CD4-positive, alpha-beta T cell treated with Interferon gamma for 1 hour (primary cell): ENCODE data around the gene ZFP36L1.

ENCODE experiments used
- DNase-seq: peaks from one replicate; pipeline ENCODE4 v3.0.0-alpha.2; 2020

The ZFP36L1 gene

GRCh38 chr14:68815298-68816182 is 22.7 kb upstream of the ZFP36L1 start:
- DNase-seq = peak; percentile 32

GRCh38 chr14:68814539-68815297 is 21.9 kb upstream of the ZFP36L1 start:
- DNase-seq = peak; percentile 72

DNA sequence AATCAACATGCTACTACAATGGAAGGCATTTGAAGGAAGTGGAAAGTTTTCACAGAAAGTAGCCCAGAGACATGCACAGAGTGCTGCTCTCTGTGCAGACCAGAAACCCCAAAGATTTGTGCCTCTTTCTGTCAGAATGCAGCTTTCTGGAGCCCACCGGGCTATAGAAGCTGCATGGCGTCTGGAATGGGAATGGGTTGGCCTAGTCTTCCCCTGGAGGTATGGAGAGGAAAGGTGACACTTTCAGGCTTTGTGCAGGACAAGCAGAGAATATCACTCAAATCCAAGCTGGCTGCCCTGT is 21.3 kb upstream of the ZFP36L1 start:
- no peak for DNase-seq

DNA sequence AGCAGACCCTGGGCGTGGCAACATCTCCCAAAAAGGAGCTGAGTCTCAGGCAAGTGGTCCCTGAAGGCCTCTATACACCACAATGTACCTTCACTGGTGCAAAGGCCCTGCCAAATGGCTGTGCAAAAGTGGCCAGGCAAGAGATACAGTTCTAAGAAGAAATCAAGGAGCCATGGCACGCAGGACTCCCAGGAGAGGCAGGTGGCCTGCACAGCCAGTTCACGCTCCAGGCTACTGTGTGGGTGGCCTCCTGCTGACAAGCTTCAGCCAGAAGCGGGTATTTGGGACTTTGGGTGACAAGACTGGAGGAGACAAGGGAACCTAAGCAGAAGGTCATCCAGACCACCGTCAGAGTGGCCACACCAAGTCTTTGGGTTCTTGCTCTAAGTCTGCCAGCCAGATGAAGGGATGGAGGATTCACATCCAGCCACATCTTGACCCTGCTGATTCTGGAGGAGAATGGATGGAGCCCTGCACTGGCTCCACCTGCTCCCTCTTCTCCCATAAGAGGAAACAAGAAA is 20.5 kb upstream of the ZFP36L1 start:
- no peak for DNase-seq

DNA sequence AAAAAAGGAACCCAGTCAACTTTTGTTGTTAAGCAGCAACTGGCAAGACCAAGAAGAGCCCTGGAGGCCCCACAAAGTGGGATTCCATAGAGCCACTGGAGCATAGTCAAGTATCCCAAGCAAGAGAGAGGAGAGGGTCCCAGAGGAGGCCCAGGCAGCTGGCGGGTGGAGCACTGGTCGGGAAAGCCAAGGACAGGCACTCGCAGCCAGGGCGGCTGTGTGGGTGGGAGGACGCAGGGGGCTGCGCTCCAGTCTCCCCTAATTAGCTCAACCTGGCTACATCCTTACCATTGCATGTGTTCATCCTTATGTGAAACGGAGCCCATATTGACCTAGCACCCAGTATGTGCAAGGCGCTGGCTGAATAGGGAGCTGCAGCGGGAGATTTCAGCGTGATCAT is 18.3 kb upstream of the ZFP36L1 start:
- no peak for DNase-seq

- no peak for DNase-seq
Observed at GRCh38 chr14:68810173-68811153, 17.6 kb upstream of the ZFP36L1 start.

DNA sequence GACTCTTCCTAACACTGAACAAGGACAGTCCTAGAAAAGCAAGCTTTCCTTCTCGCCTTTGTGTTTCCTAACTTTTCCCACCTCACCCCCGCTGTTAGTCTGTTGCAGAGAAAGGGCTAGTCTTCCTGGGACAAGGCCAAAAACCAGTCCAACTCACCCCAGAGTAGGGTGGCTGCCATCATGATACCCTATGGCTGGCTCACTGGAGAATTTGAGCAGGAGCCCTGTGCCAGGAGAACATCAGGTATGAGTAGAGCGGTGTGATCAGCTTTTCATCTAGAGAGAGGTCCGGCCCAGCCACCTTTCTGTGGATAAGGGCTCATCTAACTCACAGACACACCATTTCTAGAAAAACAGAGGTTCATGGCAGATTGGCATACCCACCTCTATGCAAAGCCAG is 16.7 kb upstream of the ZFP36L1 start:
- no peak for DNase-seq

DNA sequence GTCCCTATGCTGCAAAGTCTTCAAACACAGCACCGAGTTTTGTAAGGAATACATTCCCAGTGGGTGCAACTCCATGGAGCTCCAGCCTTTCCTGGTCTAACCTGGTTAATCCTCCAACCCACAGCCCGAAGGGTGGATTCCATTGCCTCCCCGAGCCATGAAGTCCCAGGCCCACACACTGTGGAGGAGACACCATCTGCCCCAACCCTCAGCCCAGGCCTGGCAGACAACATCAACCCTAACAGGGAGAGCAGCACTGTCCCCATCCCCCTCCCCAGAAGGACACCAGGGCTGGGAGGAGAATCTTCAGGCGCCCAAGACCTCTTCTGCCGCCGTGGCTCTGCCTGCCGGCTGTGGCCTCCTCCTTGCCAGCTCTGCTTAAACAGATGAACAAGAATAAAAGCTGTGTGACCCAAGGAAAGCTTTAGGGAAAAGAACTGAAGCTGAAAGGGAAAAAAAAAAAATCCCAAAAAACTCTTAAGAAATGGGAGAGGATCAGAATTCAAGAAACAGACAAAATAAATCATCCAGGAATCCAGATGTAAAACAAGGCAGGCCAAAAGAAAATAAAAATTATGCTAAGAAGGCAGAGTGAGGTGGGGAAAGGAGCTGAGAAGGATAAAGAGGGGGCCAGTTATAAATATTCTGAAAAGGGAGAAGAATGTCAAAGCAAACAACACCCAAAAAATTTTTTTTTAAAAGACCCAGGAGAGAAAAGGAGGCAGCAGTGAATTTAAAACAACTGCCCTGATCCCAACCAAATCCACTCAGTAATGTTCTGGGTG is 16.0 kb upstream of the ZFP36L1 start:
- no peak for DNase-seq

GRCh38 chr14:68807987-68808386 is 15.1 kb upstream of the ZFP36L1 start:
- DNase-seq = no peak

DNA sequence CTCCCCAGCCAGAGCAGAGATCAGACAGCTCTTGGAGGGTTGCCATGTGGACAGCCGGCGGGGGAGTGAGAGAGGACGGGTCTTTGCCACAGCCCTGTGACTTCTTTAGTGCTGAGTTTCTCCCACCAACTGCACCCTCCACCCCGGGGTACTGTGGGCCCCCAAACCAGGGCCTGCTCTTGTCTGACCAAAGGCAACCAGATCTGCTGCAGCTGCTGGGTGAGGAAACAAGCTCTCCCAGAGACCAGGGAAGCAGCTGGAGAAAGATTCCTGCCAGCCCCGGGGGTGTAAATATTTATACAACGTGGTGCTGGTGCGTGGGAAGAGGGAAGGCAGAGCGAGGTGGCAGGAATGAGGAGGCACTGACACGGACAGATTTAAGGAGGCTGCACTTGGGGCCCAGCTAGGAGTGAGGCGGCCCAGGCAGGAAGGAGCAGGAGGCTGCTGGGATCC is 14.3 kb upstream of the ZFP36L1 start:
- DNase-seq = no peak

DNA sequence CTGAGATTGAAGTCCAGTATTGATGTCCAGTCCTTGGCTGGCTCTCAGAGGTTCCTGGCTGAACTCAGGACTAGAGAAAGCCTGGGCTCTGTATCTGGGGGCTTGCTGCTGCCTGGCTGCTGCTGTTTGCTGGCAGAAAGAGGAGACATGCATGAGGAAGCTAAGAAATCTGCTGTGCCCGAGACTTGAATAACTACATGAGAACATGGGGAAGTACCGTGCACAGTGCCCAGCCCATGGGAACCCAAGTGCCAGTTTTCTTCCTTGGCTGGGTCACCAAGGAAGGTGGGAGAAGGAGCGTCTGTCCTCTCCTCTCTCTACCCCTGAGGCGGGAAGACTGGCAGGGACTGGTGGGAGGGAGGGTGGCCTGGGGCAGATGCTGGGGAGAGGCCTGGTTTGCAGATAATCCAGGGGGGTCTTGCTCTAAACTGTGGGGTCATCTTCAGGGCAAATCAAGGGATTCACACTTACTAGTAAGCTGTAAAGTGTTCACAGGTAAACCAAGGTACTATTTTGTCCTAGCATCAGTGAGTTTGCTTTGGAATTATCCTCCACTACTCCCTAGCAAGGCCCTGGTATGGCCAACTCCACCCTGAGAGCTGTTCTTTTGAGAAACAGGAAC is 13.8 kb upstream of the ZFP36L1 start:
- DNase-seq = peak; percentile 53

DNA sequence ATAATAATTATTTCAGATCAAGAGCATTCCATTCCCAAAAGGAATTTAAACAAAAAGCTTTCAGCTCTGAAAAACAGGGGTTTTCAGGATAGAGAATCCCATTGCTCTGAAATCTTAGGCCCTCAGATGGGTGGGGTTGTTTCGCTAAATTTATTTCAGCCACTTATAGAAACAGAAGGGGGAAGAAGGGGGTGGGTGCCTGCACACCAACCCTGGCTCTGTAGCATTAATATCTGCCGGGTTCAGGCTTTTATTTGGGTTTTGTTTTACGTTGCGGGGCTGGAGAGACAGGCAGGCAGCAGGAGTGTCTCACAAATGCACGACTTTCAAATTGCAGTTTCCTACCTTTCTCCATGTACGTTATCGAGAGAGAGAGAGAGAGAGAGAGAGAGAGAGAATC is 12.5 kb upstream of the ZFP36L1 start:
- no peak for DNase-seq

DNA sequence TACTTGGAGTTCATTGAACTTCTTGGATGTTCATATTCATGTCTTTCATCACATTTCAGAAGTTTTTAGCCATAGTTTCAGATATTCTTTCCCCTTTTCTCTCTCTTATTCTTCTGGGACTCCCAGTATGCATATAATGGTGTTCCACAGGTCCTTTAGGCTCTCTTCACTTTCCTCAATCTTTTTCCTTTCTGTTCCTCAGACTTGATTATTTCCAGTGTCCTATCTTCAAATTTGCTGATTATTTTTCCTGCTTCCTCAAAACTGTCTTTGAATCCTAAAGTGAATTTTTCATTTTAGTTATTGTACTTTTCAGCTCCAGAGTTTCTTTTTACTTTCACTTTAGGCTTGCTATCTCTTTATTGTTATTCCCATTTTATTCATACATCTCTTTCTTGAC is 8.8 kb upstream of the ZFP36L1 start:
- DNase-seq = no peak

DNA sequence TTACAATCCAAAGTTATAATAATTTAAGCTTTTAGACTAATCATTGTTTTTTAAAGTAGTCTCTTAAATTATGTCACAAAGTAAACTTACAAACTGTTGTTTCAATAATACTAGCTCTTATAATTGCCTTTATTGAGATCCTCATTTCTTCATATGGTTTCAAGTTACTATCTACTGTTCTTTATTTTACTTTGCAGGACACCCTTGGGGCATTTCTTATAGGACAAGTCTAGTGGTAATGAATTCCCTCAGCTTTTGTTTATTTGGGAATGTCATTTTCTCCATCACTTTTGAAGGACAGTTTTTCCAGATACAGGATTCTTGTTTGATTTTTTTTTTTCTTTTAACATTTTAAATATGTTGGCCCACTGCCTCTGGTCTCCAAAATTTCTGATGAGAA is 8.1 kb upstream of the ZFP36L1 start:
- DNase-seq = no peak

GRCh38 chr14:68800390-68800789 is 7.5 kb upstream of the ZFP36L1 start:
- DNase-seq = no peak

DNA sequence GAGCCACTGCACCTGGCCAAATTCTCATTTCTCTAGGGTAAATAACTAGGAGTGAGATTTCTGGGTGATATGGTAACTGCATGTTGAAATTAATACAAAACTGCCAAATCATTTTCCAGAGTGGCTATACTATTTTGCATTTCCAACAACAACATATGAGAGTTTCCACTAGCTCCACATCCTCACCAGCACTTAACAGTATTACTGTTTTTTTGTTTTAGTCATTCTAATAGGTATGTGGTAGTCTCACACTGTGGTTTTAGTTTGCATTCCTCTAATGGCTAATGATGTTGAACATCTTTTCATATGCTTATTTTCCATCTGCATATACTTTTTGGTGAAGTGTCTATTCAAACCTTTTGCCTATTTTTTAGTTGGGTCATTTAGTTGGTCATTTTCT is 5.8 kb upstream of the ZFP36L1 start:
- DNase-seq = no peak

DNA sequence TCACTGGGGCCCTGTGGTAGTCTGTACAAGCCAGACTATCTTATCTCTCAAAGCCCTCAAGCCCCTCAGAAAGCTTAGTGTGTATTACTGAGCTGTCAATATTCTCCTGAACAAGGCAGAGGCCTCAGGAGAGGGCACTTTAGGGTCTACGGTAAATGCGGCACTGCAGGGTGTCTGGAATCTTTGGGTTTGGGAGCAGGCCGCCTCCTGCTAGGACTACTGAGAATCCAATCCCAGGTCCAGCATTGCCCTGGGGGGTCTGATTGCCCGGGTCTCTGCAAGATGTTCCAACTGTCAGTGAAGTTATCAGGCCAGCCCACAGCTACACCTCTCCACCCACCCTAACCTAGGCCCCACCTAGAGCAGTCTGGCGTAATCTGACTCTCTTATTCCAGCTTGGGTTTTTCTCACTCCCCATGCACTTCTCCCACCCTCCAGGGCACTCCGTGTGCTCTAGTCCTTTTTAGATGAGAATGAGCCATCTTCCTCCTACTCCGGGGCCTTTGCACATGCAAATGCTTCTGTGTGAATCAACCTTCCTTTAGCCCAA is 4.3 kb upstream of the ZFP36L1 start:
- DNase-seq = no peak

- no peak for DNase-seq
Observed at GRCh38 chr14:68796418-68797101, 3.7 kb upstream of the ZFP36L1 start.

DNA sequence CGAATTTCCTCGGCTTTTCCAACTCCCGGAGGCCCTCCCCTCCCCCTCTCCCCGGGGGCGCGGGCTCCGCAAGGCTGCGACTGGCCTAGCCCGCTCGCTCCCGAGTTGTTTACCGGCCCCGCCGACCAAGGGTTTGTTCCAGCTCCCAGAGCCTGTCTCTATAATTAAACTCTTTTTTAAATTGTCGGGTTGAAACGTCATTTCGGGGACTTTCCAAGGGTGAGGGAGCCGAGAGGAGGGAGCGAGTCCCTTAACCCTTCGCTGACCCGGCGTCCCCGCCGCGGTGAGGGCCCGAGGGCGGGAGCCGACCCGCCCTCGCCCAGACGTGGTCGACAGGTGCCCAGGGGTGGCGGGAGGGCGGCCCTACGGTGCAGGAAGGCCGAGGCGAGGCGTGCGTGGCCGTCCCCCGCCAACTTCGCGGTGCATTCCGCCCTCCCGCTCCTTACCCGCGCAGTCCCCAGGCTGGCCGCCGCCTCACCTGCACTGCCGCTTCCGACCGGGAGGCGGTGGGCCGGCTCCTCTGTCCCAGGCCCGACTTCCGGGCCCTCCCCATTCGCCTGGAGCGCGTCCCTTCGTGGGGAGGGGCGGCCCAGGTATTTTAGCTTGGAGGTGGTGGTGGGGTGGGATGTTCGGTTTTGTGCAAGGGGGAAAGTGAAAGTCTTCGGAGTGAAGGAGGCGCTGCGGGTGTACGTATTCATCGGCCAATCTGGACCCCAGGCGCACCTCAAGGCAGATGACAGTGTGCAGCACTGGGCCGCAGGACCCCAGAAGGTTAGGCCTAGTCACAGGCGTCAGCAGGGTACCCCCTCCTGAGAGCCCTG is 2.9 kb upstream of the ZFP36L1 start:
- peak; percentile 88 for DNase-seq
